ENCODE results near the gene FYN. TPM values are rescaled to one million over a fixed set of nuclear protein-coding genes. Genes with fewer than 3 reads are reported as not detected.

Gene FYN
- total and polyA plus RNA-seq, 9 of the 15 experiments (the other 6 are each of a cell fraction or from before 2014, with no cell fraction given), result 2.9 to 22.1 (median 11.4) TPM

GRCh38 chr6:111681860-111682259, 191.4 kb downstream of the FYN start:
- FAIRE-seq (no peak), DNase-seq (ENCODE audit: extremely low read depth in 1 of 4, low spot score in 3 of 4) (no peak), ATAC-seq (no peak)
- H3K9me1 ChIP-seq (ENCODE audit: control insufficient read depth, insufficient read depth, low read length), result no peaks in the 10 kb centered on the region
- CTCF ChIA-PET (ENCODE audit: low intra/inter-chr PET ratio), result no interaction called here
- peaks cover 7% of the 10 kb centered on the region; the same call in 1 of the 2 replicates for H4K20me1 ChIP-seq (replicated peaks; ENCODE audit: control insufficient read depth, insufficient read depth, low read length)
- in situ Hi-C loops (cut with MboI) (no loop called here), intact Hi-C loops (cut with micrococcal nuclease) (no loop called here)
- TF ChIP-seq SP1 (CRISPR knock-in tag; IDR thresholded peaks at IDR 0.05) (no peak), ZNF75A (CRISPR knock-in tag; IDR thresholded peaks at IDR 0.05) (no peak), STAT5A (IDR thresholded peaks at IDR 0.05; ENCODE audit: borderline replicate concordance, low read length) (no peak), ID3 (CRISPR knock-in tag; IDR thresholded peaks at IDR 0.05) (no peak), ID3 (tag; IDR thresholded peaks at IDR 0.05) (no peak), CLOCK (CRISPR knock-in tag; IDR thresholded peaks at IDR 0.05; ENCODE audit: borderline replicate concordance) (no peak)
- H3K4me3 ChIP-seq, result no peak overlapping the region
- no peaks in the 10 kb centered on the region; a peak in 1 of 5 replicates for H3K4me1 ChIP-seq (replicated peaks in 1 of 2; ENCODE audit: control insufficient read depth in 2 of 2, insufficient read depth in 2 of 2, low read length in 2 of 2)
- H3K9me3 ChIP-seq (replicated peaks; ENCODE audit: control insufficient read depth, insufficient read depth, low read depth, low read length), result no peaks in the 10 kb centered on the region
- H3K4me2 ChIP-seq (ENCODE audit: insufficient read depth, low read length), result no peak overlapping the region
- no peaks in the 10 kb centered on the region for H3K79me2 ChIP-seq (ENCODE audit: control insufficient read depth, insufficient read depth, low read length)
- no TSS peak for BruUV-seq (replicated peaks)
- H2AFZ ChIP-seq (ENCODE audit: low read depth, low read length), result no peak overlapping the region
- 9% methylated on average over 3 of the region's 3 CpGs for WGBS (ENCODE audit: insufficient coverage, low coverage, missing lambda C conversion rate)
- no peak overlapping the region for H3K27ac ChIP-seq (ENCODE audit: extremely low read depth, low read depth, low read length)
- H3K9ac ChIP-seq (ENCODE audit: insufficient read depth in 1 of 2, low read depth in 2 of 2, low read length in 2 of 2), result no peak overlapping the region
- no peaks in the 10 kb centered on the region for H3K36me3 ChIP-seq (ENCODE audit: control insufficient read depth, insufficient read depth, low read length)
- POLR2A ChIA-PET, result interaction anchor here (1.5 kb wide), 1 partner anchor 11 kb away, joined by 4 read pairs; no protein-coding TSS in a partner anchor
- peaks cover 21 to 40% of the 10 kb centered on the region in 2 experiments for H3K27me3 ChIP-seq (ENCODE audit: control insufficient read depth in 2 of 2, insufficient read depth in 2 of 2, low read length in 2 of 2)

All from K562 (cell line).